Measurements from ENCODE around the gene EFCAB5. TPM values are rescaled to one million over a fixed set of nuclear protein-coding genes. Genes with fewer than 3 reads are reported as not detected.

Gene EFCAB5
- total and polyA plus RNA-seq, 2 of the 13 experiments (the other 11 are each of a cell fraction or from before 2014, with no cell fraction given): 0.15 TPM; not detected in 1

DNA sequence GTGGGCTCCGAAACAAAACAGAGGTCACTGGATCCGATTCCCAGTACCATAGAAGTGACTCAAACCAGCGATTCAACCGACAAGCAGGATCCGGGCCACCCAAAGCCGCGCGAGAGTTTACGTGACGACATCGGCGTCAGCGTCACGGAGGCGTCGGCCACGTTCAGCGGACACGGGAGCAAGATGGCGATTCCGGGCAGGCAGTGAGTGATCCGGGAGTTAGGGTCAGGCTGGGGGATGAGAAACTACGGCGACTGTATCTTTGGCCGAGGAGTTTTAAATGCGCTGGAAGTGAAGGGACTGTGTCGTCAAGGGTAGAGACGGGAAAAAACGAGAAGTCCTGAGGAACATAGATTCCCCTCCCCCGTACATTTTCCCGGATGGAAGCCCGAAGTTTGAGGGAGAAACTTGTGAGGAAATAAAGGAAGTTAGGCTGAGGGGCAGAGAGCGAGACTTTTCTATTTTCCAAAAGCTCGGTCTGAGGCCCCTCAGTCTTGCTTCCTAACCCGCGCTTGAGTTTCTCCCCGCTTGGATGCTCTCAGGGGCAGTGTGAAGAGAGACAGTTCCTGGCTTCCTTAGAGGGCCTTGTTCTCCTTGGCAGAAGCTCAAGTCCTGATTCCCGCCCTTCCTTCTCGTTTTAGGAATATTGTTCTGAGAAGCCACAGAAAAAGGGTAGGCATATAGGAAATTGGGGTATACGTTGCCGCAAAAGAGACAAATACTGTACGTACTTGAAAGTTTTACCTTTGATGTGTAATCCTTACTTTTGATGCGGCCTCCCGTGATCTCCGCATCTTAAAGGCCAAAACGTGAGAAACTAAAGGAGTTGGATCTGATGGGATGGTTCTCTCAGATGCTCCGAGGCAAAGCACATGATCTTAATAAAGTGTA is 175.5 kb downstream of the EFCAB5 start, which contains the start of gene NSRP1 (continued):
- peak; percentile 72; the same call in 1 of the 2 replicates for TF ChIP-seq NFKB2 (CRISPR knock-in tag; IDR thresholded peaks at IDR 0.05; ENCODE audit: borderline replicate concordance)
- TF ChIP-seq ELF4 (CRISPR knock-in tag; IDR thresholded peaks at IDR 0.05; ENCODE audit: borderline replicate concordance): peak; percentile 78
- TF ChIP-seq NFE2L2 (IDR thresholded peaks at IDR 0.05; ENCODE audit: low read length): no peak
- TF ChIP-seq, protein P1, sequence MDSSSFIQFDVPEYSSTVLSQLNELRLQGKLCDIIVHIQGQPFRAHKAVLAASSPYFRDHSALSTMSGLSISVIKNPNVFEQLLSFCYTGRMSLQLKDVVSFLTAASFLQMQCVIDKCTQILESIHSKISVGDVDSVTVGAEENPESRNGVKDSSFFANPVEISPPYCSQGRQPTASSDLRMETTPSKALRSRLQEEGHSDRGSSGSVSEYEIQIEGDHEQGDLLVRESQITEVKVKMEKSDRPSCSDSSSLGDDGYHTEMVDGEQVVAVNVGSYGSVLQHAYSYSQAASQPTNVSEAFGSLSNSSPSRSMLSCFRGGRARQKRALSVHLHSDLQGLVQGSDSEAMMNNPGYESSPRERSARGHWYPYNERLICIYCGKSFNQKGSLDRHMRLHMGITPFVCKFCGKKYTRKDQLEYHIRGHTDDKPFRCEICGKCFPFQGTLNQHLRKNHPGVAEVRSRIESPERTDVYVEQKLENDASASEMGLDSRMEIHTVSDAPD (CRISPR knock-in tag; IDR thresholded peaks at IDR 0.05): no peak
- peak; percentile 86; the same call in 1 of the 2 replicates for TF ChIP-seq RFXAP (CRISPR knock-in tag; IDR thresholded peaks at IDR 0.05; ENCODE audit: borderline replicate concordance)
- TF ChIP-seq JUN (CRISPR knock-in tag; IDR thresholded peaks at IDR 0.05): no peak
- TF ChIP-seq CHD4 (IDR thresholded peaks at IDR 0.05; ENCODE audit: borderline replicate concordance, low read length): no peak
- TF ChIP-seq PHF5A (CRISPR knock-in tag; IDR thresholded peaks at IDR 0.05; ENCODE audit: low read depth, unreplicated experiment): peak; percentile 90
- TF ChIP-seq, protein P2, sequence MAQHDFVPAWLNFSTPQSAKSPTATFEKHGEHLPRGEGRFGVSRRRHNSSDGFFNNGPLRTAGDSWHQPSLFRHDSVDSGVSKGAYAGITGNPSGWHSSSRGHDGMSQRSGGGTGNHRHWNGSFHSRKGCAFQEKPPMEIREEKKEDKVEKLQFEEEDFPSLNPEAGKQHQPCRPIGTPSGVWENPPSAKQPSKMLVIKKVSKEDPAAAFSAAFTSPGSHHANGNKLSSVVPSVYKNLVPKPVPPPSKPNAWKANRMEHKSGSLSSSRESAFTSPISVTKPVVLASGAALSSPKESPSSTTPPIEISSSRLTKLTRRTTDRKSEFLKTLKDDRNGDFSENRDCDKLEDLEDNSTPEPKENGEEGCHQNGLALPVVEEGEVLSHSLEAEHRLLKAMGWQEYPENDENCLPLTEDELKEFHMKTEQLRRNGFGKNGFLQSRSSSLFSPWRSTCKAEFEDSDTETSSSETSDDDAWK (CRISPR knock-in tag; IDR thresholded peaks at IDR 0.05): no peak
- no peak for TF ChIP-seq ONECUT2 (CRISPR knock-in tag; IDR thresholded peaks at IDR 0.05)
- no peak for TF ChIP-seq ZBTB37 (CRISPR knock-in tag; IDR thresholded peaks at IDR 0.05)
- no peak for TF ChIP-seq ZNF747 (CRISPR knock-in tag; IDR thresholded peaks at IDR 0.05; ENCODE audit: borderline replicate concordance)
- TF ChIP-seq PAXIP1 (CRISPR knock-in tag; conservative IDR thresholded peaks at IDR 0.05): no peak
- TF ChIP-seq TRIM24 (CRISPR knock-in tag; IDR thresholded peaks at IDR 0.05): no peak
- TF ChIP-seq ZNF136 (CRISPR knock-in tag; IDR thresholded peaks at IDR 0.05; ENCODE audit: low read depth): no peak
- peak; percentile 83; the same call in 1 of the 2 replicates for TF ChIP-seq TGIF2 (CRISPR knock-in tag; IDR thresholded peaks at IDR 0.05)
- TF ChIP-seq, protein P3, sequence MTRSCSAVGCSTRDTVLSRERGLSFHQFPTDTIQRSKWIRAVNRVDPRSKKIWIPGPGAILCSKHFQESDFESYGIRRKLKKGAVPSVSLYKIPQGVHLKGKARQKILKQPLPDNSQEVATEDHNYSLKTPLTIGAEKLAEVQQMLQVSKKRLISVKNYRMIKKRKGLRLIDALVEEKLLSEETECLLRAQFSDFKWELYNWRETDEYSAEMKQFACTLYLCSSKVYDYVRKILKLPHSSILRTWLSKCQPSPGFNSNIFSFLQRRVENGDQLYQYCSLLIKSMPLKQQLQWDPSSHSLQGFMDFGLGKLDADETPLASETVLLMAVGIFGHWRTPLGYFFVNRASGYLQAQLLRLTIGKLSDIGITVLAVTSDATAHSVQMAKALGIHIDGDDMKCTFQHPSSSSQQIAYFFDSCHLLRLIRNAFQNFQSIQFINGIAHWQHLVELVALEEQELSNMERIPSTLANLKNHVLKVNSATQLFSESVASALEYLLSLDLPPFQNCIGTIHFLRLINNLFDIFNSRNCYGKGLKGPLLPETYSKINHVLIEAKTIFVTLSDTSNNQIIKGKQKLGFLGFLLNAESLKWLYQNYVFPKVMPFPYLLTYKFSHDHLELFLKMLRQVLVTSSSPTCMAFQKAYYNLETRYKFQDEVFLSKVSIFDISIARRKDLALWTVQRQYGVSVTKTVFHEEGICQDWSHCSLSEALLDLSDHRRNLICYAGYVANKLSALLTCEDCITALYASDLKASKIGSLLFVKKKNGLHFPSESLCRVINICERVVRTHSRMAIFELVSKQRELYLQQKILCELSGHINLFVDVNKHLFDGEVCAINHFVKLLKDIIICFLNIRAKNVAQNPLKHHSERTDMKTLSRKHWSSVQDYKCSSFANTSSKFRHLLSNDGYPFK (CRISPR knock-in tag; IDR thresholded peaks at IDR 0.05; ENCODE audit: borderline replicate concordance): peak; percentile 97
- TF ChIP-seq KLF9 (CRISPR knock-in tag; IDR thresholded peaks at IDR 0.05; ENCODE audit: low read depth): no peak
